Mammary epithelial cell (primary cell): Measurements from ENCODE around the gene ERO1A.

Source experiments
- CTCF ChIP-seq, 2 donors: IDR thresholded peaks in 1 of 2; conservative IDR thresholded peaks in 1 of 2; 2 replicates each; pipeline ENCODE4 v1.5.1; 2011 to 2012; ENCODE audit warnings: inconsistent platforms in 2 of 2, low read length in 2 of 2, mild to moderate bottlenecking in 2 of 2, control low read depth in 1 of 2, low read depth in 1 of 2; ENCODE audit not compliant: insufficient read depth in 1 of 2; ENCODE audit errors: extremely low read depth in 1 of 2
- EZH2 ChIP-seq: IDR thresholded peaks from 2 replicates; pipeline ENCODE4 v1.6.1; 2012; ENCODE audit warnings: low read length, inconsistent platforms, borderline replicate concordance

- TF ChIP-seq CTCF (conservative IDR thresholded peaks at IDR 0.05 in 1 of 2, IDR thresholded peaks at IDR 0.05 in 1 of 2; ENCODE audit: extremely low read depth in 1 of 2, insufficient read depth in 1 of 2, low read depth in 1 of 2, low read length in 2 of 2) (no peak), EZH2 (no peak)
These were observed 28.9 kb upstream of the ERO1A start for GRCh38 chr14:52724360-52724644.
